HG02798 (cell line): ENCODE results near the gene CIDEC.
"Not testable (repeated sequence)": the region's sequence is repeated elsewhere in the genome, so short reads cannot be mapped to it uniquely, and the experiment has no call there.

Experiments
- ATAC-seq: cut with Tn5 transposase; IDR thresholded peaks from one replicate; pipeline ENCODE4 v1.9.1; 2021; ENCODE audit warnings: mild to moderate bottlenecking; ENCODE audit not compliant: unreplicated experiment, poor library complexity

CIDEC gene

DNA sequence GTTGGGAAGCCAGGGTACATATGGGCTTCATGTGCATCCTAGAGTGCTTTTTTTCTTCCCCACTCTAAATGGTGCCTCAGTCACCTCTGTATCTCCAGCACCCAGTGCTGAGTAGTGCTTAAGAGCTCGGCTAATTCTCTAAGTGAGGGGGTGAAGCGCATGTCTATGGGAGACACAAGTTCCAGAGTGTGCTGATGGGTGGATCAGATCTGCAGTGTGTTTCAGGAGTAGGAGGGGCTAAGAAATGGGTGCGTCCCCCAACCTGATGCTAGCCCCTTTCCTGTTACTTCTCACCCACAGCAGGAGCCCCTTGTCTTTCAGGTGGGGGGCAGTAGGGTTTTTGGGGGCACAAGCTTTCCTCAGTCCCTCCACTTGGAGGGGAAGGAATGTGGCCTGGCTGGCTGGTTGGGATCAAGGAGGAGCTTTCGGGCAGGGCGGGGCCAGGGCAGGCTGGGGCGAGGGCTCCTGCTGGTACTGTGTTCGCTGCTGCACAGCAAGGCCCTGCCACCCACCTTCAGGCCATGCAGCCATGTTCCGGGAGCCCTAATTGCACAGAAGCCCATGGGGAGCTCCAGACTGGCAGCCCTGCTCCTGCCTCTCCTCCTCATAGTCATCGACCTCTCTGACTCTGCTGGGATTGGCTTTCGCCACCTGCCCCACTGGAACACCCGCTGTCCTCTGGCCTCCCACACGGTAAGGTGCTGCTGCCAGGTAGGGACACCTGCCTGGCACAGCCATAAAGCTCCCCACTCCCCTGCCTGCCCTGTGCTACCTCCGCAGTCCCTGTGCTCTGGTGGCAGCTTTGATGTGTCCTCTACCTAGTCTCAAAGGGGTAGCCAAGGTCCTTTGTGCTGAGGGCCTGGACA is 22.6 kb upstream of the CIDEC start, which contains the start of gene IL17RE:
Gene IL17RE, plus strand, starts transcription at position 477 of the 866 bp plus-strand sequence. Its CDS starts 85 bp downstream, at position 562.
- no peak for ATAC-seq

DNA sequence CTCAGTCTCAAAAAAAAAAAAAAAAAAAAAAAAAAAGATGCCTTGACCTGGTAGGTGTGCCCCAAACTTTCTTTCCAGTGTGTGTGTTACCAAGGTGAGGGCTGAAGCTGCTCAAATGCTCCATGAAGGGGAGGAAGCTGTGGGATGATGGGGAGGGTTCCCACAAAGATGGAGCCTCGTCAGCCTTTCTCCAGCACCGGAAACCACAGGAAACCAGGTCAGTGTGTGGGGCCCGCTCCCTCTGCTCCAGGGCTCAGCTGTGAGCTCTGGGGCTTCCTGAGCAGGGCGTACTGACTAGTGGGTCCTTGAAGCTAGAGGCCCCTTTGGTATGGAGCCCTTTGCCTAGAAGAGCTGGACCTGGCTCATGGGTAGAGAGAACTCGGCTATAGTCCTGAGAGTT is 21.9 kb upstream of the CIDEC start:
- ATAC-seq, result no peak

DNA sequence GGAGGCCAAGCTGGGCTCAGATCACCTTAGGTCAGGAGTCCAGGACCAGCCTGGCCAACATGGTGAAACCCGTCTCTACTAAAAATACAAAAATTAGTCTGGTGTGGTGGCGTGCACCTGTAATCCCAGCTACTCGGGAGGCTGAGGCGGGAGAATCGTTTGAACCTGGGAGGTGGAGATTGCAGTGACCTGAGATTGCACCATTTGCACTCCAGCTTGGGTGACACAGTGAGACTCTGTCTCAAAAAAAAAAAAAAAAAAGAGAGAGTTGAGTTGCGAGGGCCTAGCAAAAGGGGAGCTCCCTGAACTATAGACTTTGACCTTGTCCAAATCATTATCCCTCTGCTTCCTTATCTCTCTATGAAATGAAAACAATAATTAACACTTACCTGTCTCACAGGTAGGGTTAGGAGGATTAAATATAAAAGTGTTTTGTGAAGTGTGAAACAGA is 20.9 kb upstream of the CIDEC start:
- not testable (repeated sequence) for ATAC-seq

DNA sequence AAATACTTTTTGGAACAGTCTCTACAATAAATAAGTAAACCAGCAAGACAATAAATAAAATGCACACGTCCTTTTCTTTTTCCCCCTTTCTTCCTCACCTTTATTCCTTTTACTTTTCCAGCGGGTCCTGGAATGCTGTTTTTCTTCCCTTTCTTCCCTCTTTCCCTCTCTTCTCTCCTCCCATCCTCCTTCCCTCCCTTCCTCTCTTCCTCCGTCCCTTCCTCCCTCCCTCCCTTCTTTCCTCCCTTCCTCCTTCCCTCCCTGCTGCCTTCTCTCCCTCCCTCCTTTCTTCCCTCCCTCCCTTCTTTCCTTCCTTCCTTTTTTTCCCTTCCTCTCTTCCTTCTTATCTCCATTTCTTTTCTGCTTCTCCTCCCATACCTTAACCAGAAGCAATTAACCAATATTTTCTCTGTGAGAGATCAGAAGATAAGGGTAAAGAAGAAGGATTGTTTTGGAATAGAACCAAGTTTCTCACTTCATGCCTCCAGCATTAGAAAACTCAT is 19.3 kb upstream of the CIDEC start:
- ATAC-seq, result no peak

DNA sequence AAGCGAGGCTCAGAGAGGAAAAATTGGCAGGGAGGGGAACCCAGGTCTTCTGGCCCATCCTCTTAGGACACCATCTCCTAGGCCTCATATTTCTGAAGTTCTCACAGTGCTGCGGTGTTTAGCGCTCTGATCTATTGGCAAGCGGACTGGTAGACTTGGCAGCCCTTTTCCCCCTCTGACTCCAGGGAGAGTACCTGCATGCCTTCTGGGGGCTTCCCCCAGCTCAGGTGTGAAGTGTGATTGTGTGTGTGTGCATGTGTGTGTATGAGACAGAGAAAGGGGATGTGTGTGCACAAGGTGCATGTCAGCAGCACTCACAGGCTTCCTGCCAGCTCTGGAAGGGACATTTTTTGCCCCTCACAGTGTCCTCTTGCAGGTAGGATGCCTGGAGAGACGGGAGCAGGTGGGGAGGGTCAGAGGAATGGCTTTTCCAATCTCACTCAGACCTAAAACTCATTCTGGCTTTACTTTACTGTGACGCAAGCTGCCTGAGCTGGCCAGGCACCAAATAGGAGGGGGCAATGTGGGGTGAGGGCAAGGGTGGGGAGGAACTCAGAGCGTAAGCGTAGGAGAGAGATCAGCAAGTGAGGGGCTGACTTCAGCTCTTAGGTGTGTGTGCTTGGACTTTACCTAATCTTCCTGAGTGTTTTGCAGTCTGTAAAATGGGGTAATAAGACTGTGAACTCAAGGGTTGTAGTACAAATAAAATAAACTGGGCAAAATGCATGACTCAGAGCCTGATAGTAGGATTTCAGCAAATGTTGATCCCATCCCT is 18.6 kb upstream of the CIDEC start:
- ATAC-seq, result no peak

DNA sequence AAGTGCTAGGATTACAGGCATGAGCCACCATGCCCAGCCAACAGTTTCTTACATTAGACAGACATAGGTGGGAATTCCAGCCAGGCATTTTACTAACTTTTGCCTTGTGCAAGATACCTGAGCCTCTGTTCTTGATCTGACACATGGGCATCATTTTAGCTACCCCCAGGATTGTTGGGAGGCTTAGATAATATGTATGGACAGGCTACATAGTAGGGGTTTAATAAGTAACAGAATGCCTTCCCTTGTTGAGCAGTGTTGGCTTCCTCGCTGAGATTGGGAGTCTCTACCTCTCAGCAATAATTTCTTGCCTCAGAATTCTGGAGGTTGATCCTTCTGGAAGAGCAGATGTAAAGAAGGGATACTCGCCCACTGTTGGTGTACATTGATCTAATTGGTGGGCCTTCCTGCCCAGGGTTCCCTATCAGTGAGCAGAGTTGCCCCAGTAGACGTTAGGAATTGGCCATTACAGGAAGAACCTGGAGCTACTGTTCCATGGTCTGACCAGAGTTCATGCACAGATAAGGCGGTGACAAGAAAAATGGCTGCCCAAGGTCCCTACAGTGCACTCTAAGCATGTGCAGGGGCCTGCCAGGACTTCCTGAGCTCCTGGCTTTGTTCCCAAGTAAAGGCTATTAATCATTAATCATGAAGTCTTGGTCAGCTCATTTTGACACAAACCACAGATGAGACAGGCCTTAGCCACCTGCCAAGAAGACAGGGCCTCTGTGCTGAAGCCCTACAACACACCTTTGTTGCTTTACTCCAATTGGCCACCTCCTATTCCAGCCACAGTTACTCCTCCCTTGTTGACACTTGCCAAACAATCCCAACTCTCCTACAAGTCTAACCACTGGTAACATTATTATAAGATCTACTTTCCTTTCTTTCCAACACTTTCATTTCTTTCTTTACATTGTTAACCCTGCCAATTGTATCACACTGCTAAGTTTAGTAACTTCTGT is 17.6 kb upstream of the CIDEC start:
- ATAC-seq, result peak; percentile 50

DNA sequence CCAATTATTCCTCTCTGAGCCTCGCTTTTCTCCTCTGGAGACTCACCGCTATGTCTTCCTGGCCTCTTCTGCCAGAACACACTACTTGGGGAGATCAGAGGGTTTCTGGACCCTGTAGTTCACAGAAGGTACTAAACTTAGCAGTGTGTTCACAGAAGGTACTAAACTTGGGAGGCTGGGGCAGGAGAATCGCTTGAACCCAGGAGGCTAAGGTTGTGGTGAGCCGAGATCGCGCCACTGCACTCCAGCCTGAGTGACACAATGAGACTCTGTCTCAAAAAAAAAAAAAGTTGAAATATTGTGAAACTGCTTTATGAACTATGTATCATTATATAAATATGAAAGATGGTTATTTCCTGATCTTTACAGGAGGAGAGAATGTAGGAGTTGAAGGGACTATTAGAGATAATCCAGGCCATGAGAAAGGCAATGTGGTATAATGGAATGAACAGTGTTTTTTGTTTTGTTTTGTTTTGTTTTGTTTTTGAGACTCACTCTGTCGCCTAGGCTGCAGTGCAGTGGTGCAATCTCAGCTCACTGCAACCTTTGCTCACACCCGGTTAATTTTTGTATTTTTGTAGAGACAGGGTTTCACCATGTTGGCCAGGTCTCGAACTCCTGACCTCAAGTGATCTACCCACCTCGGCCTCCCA is 16.8 kb upstream of the CIDEC start:
- ATAC-seq, result not testable (repeated sequence)

DNA sequence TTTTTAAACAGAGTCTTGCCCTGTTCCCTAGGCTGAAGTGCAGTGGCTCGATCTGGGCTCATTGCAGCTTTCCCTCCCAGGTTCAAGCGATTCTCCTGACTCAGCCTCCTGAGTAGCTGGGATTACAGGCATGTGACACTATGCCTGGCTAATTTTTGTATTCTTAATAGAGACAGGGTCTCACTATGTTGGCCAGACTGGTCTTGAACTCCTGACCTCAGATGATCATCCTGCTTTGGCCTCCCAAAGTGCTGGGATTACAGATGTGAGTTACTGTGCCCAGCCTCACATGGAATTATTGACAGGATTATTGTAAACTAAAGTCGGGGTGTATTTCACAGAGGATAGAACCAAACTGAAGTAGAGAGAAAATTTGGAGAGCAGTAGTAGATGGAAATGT is 15.7 kb upstream of the CIDEC start:
- not testable (repeated sequence) for ATAC-seq

DNA sequence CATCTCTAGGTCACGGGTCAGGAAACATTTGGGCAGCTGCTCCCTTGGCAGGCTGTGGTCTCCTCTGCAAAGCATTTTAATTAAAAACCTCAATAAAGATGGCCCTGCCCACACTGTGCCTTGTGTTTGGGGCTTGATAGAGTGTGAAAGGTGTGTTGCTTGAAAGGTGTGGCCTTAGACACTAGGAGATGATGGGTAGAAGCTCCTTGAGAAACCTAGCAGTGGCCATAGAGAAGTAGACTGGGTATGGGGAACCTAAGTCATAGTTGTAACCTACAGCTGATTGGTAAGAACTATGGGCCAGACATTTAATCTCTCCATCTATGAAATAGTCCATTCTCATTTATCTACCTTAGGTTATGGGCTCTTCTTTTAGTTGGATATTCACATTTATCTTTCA is 13.7 kb upstream of the CIDEC start:
- ATAC-seq, result no peak

DNA sequence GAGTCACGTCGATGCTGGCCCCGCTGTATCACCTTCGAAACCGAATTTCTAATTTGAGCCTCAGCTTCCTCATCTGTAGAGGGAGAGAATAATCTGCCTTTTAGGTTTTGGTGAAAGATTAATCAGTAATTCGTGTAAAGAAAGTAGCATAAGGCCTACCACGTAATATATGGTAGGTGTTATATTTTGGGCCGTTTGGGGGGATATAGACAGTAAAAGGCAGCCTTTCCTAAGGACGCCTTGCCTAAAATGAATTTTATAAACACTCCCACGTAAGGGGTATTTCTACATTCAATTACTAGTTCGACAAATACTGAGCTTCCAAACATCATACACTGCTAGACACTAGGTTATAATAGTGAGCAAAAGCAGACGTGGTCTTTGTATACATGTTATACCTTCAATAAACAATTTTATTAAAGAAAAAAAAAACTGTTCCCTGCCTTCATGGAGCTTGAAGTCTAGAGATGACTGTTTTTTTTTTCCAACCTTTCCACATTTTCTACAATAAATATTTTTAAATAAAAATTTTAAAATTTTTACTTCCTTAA is 11.1 kb upstream of the CIDEC start:
- ATAC-seq, result no peak

DNA sequence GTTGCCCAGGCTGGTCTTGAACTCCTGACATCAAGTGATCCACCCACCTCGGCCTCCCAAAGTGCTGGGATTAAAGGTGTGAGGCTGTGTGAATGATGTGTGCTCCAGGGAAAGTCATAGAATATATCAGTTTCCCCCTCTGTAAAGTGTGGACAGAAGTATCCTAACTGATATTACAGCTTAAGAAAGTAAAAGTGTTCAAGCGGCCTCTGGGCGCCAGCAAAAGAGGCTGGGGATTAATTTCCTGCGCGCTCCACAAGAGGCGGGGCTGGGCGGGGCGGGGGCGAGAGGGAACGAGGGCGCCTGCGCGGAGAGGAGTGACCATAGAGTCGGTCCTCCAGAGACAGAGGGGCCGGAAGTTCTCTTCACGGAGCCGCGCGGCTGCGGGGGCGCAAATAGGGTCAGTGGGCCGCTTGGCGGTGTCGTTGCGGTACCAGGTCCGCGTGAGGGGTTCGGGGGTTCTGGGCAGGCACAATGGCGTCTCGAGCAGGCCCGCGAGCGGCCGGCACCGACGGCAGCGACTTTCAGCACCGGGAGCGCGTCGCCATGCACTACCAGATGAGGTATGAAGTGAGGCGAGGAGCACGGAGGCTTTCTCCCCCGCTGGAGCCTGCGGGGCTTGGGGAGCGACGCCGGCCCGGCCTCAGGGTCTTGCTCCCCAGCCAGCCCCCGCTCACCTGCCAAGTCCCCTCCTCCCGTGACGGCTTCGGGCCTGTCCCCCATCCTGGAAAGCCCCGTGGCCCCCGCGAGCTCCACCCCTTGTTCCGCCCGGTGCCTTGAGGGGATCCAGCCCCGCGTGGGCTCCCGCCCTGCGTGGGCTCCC is 10.4 kb upstream of the CIDEC start, which contains the start of gene JAGN1:
Gene JAGN1, plus strand, starts transcription at position 362 of the 823 bp plus-strand sequence. Its CDS starts 113 bp downstream, at position 475.
- ATAC-seq, result peak; percentile 85

DNA sequence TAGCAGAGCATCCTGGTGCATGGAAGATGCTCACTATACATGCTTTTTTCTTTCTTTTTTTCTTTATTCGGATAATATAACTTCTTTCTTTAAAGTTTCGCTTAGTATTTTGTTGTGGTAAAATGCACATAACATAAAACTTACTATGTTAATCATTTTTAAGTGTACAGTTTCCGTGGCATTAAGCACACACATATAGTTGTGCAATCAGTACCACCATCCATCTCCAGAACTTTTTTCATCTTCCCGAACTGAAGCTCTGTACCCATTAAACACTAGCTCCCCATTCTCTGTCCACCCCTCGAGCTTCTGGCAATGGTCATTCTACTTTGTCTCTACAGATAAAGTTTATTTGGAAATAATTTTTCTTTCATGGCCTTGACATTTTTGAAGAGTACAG is 9.4 kb upstream of the CIDEC start:
- no peak for ATAC-seq

DNA sequence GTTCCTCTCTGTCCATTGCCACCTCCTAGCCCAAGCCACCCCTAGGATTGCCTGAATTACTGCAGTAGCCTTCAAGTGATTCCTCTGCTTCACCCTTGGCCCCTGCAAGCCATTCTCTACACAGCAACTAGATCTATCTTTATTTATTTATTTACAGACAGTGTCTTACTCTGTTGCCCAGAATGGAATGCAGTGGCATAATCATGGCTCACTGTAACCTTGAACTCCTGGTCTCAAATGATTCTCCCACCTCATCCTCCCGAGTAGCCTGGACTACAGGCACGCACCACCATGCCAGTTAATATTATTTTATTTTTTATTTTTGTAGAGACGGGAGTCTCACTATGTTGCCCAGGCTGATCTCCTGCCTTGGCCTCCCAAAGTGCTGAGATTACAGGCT is 8.5 kb upstream of the CIDEC start:
- ATAC-seq, result no peak

DNA sequence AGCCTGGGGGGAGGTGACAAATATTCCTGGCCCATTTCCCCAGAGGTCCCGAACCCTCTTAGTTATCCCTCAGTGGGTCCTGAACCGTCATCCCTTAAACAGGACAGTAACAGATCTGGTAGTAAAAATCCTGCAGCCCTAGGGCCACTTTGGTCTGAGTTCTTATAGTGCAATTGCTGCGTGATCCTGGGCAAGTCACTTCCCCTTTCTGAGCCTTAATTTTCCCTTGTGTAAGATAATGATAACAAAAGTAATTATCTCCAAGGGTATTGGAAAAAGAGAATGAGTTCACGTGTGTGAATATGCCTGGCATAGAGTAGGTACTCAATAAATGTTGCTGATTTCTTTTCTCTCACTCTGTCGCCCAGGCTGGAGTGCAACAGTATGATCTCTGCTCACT is 7.4 kb upstream of the CIDEC start:
- no peak for ATAC-seq

DNA sequence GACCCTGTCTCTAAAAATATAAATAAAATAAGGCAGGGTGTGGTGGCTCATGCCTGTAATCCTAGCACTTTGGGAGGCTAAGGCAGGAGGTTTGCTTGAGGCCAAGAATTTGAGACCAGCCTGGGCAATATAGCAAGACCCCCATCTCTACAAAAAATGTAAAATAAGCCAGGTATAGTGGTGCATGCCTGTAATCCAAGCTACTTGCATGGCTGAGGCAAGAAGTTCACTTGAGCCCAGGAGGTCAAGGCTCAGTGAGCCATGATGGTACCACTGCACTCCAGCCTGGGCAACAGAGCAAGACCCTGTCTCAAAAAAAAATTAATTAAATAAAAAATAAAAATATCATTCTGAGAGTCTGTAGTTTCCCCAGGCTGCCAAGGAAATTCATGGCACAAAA is 6.3 kb upstream of the CIDEC start:
- no peak for ATAC-seq

DNA sequence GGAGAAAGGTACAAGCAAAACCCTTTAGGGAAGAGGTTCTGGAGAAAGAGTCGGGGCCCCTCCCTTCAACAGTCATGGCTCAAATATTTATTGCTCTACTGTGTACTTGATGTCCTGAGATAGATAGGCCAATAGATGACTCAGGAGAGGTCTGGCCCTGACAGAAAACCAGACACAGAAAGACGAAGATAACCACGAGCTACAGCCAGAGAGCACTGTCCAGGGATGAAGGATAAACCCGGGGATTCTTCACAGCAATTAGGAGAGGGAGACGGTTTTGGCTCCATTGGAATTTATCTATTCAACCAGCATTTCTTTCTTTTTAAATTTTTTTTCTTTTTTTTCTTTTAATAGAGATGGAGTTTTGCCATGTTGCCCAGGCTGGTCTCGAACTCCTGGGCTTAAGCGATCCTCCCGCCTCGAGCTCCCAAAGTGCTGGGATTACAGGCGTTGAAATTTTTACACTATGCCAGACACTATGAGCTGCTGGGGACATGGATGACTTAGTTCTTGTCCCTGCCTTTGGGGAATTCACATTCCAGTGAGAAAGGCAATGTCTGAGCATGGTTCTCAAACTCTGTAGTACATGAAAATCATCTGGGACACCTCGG is 4.6 kb upstream of the CIDEC start:
- ATAC-seq, result no peak

DNA sequence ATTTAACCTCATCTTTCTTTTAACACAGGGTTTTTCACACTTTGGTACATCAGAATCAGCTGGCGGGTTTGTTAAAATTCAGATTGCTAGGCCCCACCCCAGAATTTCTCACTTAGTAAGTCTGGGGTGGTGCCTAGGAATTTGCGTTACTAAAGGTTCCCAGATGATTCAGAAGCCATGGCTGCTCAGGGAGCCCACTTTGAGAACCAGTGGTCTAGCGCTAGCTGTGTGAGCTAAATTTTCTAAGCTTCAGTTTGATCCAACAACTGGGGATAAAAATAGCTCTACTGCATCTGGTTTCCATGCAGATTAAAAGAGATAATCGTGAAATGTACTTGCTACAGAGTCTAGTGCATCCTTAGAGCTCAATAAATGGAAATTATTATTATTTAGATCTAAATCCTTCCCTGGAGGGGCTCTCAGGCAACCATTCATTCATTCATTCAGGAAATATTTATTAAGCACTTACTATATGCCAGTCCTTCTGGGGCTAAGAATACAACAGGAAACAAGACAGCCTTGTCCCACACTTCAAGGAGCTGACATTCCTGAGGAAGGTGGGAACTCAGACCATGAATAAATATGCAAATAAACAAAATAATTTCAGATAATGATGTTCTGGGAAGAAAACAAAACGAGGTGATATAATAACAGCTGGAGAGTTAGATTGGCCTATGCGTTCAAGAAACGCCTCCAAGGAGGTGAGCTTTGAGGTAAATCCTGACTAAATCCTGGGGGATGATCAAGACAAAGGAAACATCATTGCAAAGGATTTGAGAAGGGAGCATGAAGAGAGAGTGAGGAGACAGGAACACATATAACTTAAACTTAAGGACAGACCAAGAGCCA is 3.9 kb upstream of the CIDEC start:
- ATAC-seq, result no peak
